Osteoblast (primary cell): ENCODE data around the gene UCP2. TPM values are rescaled to one million over a fixed set of nuclear protein-coding genes. Genes with fewer than 3 reads are reported as not detected.

Experiments used
- DNase-seq: peaks from one replicate; pipeline ENCODE4 v3.0.0; 2011; ENCODE audit warnings: low spot score, mixed read lengths; ENCODE audit not compliant: insufficient read length; ENCODE audit errors: missing footprints
- H2AFZ ChIP-seq: 2 replicates; pipeline ENCODE4 v1.6.0; 2011; ENCODE audit warnings: mild to moderate bottlenecking, low read length
- H3K27ac ChIP-seq: 2 replicates; pipeline ENCODE4 v1.5.1; 2011; ENCODE audit warnings: mild to moderate bottlenecking, low read depth, low read length, moderate library complexity
- H3K27me3 ChIP-seq: 2 replicates; pipeline ENCODE4 v1.6.0; 2012; ENCODE audit warnings: mild to moderate bottlenecking, control low read depth, inconsistent platforms, low read length, moderate library complexity; ENCODE audit not compliant: insufficient read depth
- H3K36me3 ChIP-seq: 2 replicates; pipeline ENCODE4 v1.5.1; 2011; ENCODE audit warnings: mild to moderate bottlenecking, low read length, control low read depth, moderate library complexity; ENCODE audit not compliant: insufficient read depth
- H3K4me1 ChIP-seq: 2 replicates; pipeline ENCODE4 v1.5.1; 2011; ENCODE audit warnings: mild to moderate bottlenecking, low read length, control low read depth, moderate library complexity; ENCODE audit not compliant: insufficient read depth
- H3K4me2 ChIP-seq: 2 replicates; pipeline ENCODE4 v1.6.0; 2011; ENCODE audit warnings: mild to moderate bottlenecking, low read length; ENCODE audit not compliant: insufficient read depth
- H3K4me3 ChIP-seq: fragments of 200-600 bp; sonication (generic); 3 replicates; pipeline ENCODE4 v1.5.1; 2012; ENCODE audit warnings: mild to moderate bottlenecking, low read length, inconsistent platforms; ENCODE audit not compliant: insufficient read depth
- H3K79me2 ChIP-seq: 2 replicates; pipeline ENCODE4 v1.6.0; 2012; ENCODE audit warnings: mild to moderate bottlenecking, low read length, control low read depth, inconsistent platforms; ENCODE audit not compliant: insufficient read depth
- H3K9me3 ChIP-seq: 2 replicates; pipeline ENCODE4 v1.5.1; 2011; ENCODE audit warnings: low read depth, low read length, control low read depth
- H4K20me1 ChIP-seq: 2 replicates; pipeline ENCODE4 v1.6.0; 2012; ENCODE audit warnings: mild to moderate bottlenecking, low read length, control low read depth; ENCODE audit not compliant: insufficient read depth
- total RNA-seq: library from RNA; depleted of rRNA; stranded (reverse); fragments of >200 nt; gene quantifications from 2 replicates; pipeline ENCODE4 v1.2.3, GENCODE V29; 2012
- TF ChIP-seq, protein P1 (sequence below): IDR thresholded peaks from 2 replicates; pipeline ENCODE4 v1.5.1; 2011; ENCODE audit warnings: mild to moderate bottlenecking, low read depth, low read length, moderate library complexity; ENCODE audit errors: extremely low read depth

UCP2 gene
- total RNA-seq, 1 donor = under 0.01 TPM

DNA sequence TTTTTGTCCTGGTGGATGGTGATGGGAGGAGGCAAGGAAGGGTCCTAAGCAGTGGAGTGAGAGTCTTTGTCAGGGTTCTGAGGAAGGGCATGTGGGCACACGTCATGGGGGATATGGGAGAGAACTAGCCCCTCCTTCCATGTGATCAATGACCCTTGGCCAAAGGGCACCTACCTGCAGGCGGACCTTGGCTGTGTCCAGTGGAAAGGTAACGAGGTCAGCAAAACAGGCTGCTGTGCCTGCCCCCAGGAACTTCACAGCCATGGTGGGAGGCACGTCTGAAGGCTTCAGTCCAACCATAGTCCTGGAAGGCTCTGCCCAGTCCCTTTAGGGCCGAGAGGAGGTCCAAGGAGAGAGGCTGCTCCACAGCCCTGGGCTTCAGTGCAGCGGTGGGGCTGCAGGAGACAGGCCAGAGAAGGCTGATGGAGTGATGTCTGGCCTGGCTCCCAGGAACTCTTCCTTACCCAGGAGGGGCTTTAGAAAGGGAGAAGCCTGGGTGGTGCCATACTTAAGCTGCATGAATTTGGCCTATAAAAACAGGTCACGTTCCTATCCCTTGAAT, 24.2 kb upstream of the UCP2 start:
- Histone ChIP-seq H3K27ac (no peak overlapping the region), H3K27me3 (no peaks in the 10 kb centered on the region), H3K4me1 (peaks cover 4% of the 10 kb centered on the region), H3K79me2 (no peaks in the 10 kb centered on the region), H3K36me3 (no peaks in the 10 kb centered on the region), H3K4me3 (no peak overlapping the region), H4K20me1 (no peaks in the 10 kb centered on the region), H3K9me3 (no peaks in the 10 kb centered on the region), H2AFZ (no peak overlapping the region), H3K4me2 (no peak overlapping the region)
- TF ChIP-seq, protein P1, sequence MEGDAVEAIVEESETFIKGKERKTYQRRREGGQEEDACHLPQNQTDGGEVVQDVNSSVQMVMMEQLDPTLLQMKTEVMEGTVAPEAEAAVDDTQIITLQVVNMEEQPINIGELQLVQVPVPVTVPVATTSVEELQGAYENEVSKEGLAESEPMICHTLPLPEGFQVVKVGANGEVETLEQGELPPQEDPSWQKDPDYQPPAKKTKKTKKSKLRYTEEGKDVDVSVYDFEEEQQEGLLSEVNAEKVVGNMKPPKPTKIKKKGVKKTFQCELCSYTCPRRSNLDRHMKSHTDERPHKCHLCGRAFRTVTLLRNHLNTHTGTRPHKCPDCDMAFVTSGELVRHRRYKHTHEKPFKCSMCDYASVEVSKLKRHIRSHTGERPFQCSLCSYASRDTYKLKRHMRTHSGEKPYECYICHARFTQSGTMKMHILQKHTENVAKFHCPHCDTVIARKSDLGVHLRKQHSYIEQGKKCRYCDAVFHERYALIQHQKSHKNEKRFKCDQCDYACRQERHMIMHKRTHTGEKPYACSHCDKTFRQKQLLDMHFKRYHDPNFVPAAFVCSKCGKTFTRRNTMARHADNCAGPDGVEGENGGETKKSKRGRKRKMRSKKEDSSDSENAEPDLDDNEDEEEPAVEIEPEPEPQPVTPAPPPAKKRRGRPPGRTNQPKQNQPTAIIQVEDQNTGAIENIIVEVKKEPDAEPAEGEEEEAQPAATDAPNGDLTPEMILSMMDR = no peak
- DNase-seq = no peak

DNA sequence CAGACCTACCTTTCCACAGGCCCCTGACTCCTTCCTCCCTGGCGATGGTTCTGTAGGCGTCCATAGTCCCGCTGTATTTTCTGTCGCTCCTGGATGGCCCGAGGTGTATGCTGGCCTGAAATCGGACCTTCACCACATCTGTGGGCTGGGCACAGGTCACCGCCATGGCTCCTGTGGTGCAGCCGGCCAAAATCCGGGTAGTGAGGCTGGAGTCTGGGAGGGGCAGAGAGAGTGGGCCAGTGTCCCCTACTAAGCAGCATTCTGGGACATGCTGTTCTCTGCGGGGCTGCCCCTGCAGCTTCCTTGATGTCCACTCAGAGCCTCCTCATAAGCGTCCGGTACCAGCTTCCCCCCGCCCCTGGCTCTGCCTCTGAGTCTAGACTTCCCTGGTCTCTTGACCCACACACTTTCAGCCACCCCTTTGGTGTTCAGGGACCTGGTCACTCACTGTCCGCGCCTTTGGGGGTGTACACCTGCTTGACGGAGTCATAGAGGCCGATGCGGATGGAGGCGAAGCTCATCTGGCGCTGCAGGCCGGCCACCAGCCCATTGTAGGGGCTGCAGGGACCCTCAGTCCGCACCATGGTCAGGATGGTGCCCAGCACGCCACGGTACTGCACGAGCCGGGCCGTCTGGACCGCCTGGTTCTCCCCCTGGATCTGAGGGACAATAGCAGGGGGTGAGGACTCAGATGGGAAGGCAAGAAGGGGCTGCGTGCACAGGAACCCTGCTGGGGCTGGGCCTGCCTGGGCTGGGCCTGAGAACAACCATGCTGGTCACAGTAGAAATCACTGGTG, 23.3 kb upstream of the UCP2 start:
- H3K27ac ChIP-seq = no peak overlapping the region
- TF ChIP-seq, protein P1 = no peak
- no peaks in the 10 kb centered on the region for H3K79me2 ChIP-seq
- no peaks in the 10 kb centered on the region for H3K9me3 ChIP-seq
- H3K4me3 ChIP-seq = no peak overlapping the region
- no peaks in the 10 kb centered on the region for H4K20me1 ChIP-seq
- no peaks in the 10 kb centered on the region for H3K36me3 ChIP-seq
- H3K4me2 ChIP-seq = no peak overlapping the region
- H2AFZ ChIP-seq = no peak overlapping the region
- no peaks in the 10 kb centered on the region for H3K4me1 ChIP-seq
- H3K27me3 ChIP-seq = no peaks in the 10 kb centered on the region
- no peak for DNase-seq

DNA sequence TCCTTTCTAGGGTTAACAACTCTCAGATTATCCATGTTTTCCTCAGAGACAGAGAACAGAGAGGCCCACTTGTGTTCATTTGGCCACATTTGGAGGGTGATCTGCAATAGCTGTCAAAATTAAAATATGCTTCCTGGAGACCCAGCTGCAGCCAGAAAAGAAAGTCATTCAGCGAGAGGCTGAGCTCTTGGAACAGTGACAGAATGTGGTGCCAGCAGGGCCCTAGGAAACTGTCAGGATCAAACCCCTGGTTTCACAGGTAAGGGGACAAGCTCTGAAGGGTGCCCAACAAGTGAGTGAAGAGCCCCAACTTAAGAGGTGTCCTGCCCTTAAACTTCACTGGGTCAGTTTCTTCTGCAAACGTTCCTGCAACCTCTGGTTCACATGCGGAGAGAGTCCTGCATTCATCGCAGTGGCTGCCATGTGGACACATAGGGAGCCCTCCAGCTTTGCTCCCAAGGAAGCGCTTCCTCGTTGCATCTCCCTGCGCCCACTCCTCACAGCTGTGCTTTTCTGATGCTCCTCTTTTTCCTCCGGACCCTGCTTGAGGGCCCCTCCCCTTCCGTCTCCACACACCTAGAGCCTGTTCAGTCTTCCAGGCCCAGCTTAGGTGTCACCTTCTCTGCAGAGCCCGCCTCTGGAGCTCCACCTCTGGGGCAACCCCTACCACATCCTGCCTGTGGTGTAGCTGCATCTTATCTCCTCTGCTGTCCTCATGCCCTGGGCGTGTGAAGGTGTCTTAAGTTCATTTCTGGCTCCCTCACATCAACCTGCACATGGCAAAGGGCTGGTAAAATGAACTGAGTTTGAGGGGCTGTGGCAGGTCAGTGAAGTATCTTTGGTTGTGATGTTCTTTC, 22.3 kb upstream of the UCP2 start:
- no peak overlapping the region for H3K4me3 ChIP-seq

More for the DNA sequence above, 22.3 kb upstream of the UCP2 start:
- Histone ChIP-seq H3K27ac (no peak overlapping the region), H4K20me1 (no peaks in the 10 kb centered on the region), H2AFZ (no peak overlapping the region), H3K4me1 (no peaks in the 10 kb centered on the region), H3K9me3 (no peaks in the 10 kb centered on the region), H3K4me2 (no peak overlapping the region), H3K79me2 (no peaks in the 10 kb centered on the region), H3K27me3 (no peaks in the 10 kb centered on the region), H3K36me3 (no peaks in the 10 kb centered on the region)
- TF ChIP-seq, protein P1 = no peak
- no peak for DNase-seq
